Mesenteric fat pad (tissue), 1 donor: ENCODE measurements around the gene CLDN15. TPM values are rescaled to one million over a fixed set of nuclear protein-coding genes. Genes with fewer than 3 reads are reported as not detected.
"Not testable (repeated sequence)": the region's sequence is repeated elsewhere in the genome, so short reads cannot be mapped to it uniquely, and the experiment has no call there.

ENCODE experiments used
- DNase-seq: peaks from one replicate; pipeline ENCODE4 v3.0.0-alpha.2; 2020; ENCODE audit warnings: low spot score
- total RNA-seq: library from RNA; stranded (reverse); fragmentation: NEBNext Ultra II Directional; extraction: Animal tissue kit (Norgen Biotek cat#: 25700); gene quantifications from one replicate; pipeline ENCODE4 v1.2.1, GENCODE V29; 2021
- donor health status: DM: yes; HTN: yes; CAD: no.

CLDN15 gene
- total RNA-seq, 1 donor from 2014 or later: 13.3 TPM

DNA sequence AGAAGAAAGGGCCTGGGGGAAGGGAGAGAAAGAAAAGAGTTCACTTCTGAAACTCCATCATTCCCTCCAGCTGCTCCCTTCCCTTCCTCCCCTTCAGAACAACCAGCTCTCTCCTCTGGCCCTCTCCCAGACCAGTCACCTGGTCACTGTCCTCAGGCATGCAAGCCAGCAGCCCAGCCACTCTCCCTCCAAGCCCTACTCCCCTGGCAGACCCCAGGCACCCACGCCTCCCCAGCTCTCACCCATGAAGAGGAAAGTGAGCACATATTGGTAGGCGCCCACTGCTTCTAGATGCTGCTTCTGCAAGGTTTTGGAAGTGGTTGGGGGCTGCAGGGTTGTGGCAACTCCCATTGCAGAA, 37.1 kb downstream of the CLDN15 start:
- no peak for DNase-seq

DNA sequence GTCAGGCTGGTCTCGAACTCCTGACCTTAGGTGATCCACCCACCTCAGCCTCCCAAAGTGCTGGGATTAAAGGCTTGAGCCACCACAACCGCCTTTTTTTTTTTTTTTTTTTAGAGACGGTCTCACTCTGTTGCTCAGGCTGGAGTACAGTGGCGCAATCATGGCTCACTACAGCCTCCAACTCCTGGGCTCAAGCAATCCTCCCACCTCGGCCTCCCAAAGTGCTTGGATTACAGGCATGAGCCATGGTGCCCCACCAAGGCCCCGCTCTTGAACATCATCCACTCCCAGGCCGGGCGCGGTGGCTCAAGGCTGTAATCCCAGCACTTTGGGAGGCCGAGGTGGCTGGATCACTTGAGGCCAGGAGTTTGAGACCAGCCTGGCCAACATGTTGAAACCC, 38.1 kb downstream of the CLDN15 start:
- not testable (repeated sequence) for DNase-seq

DNA sequence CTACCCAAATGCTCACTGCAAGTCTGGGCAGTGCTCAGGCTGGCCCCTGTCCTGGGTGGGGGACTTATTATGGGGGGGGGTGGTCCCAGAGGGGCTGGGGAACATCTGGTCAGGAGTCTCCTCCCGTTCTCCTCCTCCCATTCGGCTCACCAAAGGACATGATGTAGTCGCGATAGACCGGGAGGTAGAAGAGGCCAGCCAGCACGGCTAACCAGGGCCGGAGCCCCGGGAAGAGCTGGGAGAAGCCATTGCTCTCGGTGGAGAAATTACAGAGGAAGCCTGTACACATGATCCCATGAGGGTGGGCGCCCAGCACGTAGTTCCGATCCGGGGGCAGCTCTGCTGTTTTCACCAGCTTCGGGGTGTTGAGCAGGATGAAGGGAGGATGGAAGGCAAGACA, 39.1 kb downstream of the CLDN15 start:
- no peak for DNase-seq

DNA sequence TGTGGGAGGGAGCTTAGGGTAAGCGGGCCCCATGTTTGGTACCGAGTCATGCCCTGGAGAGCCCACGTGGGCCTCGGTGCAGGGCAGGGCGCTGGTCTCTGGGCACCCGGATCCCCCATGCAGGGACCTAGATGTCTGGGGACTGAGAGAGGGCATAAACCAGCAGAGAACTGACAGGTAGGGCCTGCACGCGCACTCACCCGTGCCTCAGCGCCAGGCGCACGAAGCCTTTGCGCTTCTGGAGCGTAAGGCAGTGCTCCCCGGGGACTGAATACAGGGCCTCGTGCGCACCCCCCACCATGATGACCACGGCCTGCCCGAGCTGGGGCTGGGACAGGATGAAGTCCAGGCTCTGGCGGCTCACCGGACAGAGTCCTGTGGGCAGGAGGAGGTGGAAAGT, 39.6 kb downstream of the CLDN15 start:
- DNase-seq: no peak

DNA sequence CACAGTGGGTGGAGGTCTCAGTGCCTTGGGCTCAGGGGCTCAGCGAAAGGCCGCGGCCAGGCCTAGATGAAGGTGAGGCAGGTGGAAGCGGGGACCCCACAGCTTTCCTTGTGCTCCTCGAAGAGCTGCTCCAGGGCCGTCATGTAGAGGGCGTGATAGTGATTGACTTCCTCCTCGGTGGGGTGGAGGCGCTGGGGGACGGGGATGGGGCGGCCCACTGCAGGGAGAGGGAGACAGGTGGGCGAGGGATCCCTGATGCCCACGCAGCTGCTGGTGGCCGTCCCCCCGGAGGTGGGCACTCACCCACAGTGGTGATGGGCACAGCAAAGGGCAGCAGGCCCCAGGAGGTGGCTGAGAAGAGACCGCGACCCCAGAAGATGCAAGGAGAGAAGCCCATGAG, 41.7 kb downstream of the CLDN15 start:
- DNase-seq: no peak

DNA sequence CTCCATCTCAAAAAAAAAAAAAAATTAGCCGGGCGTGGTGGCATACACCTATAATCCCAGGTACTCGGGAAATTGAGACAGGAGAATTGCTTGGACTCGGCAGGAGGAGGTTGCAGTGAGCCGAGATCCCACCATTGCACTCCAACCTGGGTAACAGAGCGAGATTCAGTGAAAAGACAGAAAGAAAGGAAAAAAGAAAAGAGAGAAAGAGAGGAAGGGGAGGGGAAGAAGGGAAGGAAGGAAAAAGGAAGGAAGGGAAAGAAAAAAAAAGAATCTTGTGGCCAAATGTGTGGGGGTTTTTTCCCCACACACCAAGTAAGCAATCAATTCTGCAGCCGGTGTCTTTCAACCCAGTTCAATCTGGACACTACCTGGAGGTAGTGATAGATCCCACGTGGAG, 48.5 kb downstream of the CLDN15 start:
- DNase-seq: no peak

DNA sequence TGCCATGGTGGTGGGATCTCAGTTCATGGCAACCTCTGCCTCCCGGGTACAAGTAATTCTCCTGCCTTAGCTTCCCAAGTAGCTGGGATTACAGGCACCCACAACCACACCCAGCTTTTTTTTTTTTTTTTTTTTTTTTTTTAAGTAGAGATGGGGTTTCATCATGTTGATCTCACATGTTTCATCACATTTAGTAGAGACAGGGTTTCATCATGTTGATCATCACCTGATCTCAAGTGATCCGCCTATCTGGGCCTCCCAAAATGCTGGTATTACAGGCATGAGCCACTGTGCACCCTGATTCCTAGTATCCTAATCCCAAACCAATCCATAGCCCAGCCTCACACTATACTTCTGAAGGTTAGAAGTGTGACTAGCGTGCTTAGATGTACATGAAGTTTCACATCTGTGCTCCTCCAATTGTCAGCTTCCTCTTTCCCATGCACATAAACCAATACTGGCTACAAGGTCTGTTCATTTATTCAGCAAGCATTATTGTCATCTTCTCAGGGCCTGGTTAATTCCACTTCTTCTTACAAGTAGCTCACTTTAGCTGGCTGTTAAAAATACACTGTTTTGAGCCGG, 50.7 kb downstream of the CLDN15 start:
- no peak for DNase-seq

DNA sequence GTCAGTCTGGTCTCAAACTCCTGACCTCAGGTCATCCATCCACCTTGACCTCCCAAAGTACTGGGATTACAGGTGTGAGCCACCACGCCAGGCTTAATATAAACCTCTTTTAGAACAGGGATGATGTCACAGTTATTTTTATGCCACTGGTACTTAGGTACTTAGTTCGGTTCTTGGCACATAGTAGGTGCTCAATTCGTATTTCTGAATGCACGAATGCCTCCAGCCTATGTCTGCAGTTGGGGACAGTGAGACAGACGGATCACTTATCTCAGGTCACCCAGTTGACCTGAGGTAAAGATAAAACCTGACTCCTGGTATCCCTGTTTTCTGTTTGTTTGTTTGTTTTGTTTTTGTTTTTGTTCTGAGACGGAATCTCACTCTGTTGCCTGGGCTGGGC, 51.4 kb downstream of the CLDN15 start:
- no peak for DNase-seq

DNA sequence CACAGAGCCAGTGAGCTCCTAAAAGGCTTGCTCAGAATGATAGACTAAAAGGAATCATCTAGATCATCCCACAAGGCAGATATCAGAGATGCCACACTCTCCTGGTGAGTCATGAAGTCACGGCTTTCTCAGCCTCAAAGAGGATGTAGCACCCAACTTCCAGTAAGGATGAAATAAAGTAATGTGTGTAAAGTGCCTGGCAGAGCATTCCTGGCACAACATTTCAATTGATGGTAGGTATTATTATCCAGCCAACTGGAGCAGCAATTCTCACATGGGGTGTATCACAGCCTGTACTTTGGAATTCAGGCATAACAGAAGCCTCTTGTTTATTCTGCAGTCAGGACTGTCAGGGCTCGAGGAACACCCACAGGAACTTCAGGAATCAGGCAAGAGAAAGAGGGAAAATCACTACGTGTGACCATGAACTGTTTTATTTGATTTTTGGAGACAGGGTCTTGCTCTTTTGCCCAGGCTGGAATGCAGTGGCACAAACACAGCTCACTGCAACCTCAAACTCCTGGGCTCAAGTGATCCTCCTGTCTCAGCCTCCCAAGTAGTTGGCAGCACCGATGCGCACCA, 52.3 kb downstream of the CLDN15 start:
- no peak for DNase-seq

Other genes with a start within 250 kb of the CLDN15 start
- gene MUC17, start 217.7 kb downstream of the CLDN15 start, total RNA-seq: 0.35 TPM
- 48.2 TPM for gene TRIM56, start 152.3 kb downstream of the CLDN15 start, total RNA-seq
- 130 TPM for gene SERPINE1, start 110.7 kb downstream of the CLDN15 start, total RNA-seq
- 30.4 TPM for gene AP1S1, start 83.3 kb downstream of the CLDN15 start, total RNA-seq
- gene VGF, start 72.2 kb downstream of the CLDN15 start, total RNA-seq: 0.22 TPM
- gene NAT16, start 57.5 kb downstream of the CLDN15 start, total RNA-seq: not detected
- not detected for gene MOGAT3, start 36.8 kb downstream of the CLDN15 start, total RNA-seq
- gene PLOD3, start 20.2 kb downstream of the CLDN15 start, total RNA-seq: 74.3 TPM
- gene ZNHIT1, start 19.6 kb downstream of the CLDN15 start, total RNA-seq: 74.8 TPM
- 219 TPM for gene FIS1, start 7.3 kb upstream of the CLDN15 start, total RNA-seq
- gene IFT22, start 84.0 kb upstream of the CLDN15 start, total RNA-seq: 12.0 TPM
- gene COL26A1, start 125.1 kb upstream of the CLDN15 start, total RNA-seq: not detected